Measurements from ENCODE around the gene TTYH3. TPM values are rescaled to one million over a fixed set of nuclear protein-coding genes. Genes with fewer than 3 reads are reported as not detected.

The TTYH3 gene
- total RNA-seq, 1 donor from 2014 or later, result 48.0 TPM

DNA sequence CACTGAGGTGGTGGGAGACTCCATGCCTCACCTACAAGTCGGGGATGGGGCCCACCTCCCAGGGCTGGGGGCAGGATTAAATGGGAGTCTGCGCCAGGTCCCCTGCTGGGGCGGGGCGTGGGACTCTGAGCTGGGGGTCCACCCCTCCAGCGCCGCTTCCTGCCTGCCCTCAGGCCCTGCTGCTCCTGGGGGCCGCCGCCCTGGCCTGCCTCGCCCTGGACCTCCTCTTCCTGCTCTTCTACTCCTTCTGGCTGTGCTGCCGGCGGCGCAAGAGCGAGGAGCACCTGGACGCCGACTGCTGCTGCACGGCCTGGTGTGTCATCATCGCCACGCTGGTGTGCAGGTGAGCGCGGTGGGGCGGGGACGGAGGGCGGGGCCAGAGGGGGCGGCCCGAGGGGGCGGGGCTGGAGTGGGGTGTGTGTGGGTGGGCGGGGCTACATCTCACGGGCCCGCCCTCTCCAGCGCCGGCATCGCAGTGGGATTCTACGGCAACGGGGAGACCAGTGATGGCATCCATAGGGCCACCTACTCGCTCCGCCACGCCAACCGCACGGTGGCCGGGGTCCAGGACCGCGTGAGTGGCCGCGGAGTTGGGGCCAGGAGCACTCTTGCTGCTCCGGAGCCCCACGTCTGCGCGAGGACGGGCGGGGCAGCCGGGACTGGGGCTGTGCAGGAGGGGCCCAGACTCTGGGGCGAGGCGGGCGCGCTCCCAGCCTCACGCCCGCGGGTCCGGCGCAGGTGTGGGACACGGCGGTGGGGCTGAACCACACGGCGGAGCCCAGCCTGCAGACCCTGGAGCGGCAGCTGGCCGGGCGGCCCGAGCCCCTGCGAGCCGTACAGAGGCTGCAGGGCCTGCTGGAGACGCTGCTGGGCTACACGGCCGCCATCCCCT is 15.1 kb downstream of the TTYH3 start:
- DNase-seq (ENCODE audit: low read depth in 2 of 2), result no peak

GRCh38 chr7:2647594-2648172 is 15.9 kb downstream of the TTYH3 start:
- no peak for DNase-seq (ENCODE audit: low read depth in 2 of 2)

GRCh38 chr7:2649139-2649838 is 17.5 kb downstream of the TTYH3 start:
- DNase-seq (ENCODE audit: low read depth in 2 of 2), result peak in 1 of 2 donors; percentile 30

GRCh38 chr7:2649991-2650390 is 18.2 kb downstream of the TTYH3 start:
- no peak for DNase-seq (ENCODE audit: low read depth in 2 of 2)

DNA sequence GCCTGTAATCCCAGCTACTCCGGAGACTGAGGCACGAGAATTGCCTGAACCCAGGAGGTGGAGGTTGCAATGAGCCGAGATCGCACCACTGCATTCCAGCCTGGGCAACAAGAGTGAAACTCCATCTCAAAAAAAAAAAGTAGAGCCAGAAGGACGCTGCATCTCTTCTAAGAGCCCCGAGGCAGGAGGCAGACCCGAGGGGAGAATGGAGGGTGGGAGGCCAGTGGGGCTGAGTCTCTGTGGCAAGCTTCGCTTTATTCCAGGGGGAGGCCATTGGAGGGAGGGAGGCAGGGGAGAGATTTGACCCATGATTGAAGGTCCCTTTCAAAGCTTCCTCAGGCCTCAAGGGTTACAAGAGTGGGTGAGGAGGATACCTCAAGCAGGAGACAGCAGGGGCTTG is 18.7 kb downstream of the TTYH3 start:
- DNase-seq (ENCODE audit: low read depth in 2 of 2), result no peak

DNA sequence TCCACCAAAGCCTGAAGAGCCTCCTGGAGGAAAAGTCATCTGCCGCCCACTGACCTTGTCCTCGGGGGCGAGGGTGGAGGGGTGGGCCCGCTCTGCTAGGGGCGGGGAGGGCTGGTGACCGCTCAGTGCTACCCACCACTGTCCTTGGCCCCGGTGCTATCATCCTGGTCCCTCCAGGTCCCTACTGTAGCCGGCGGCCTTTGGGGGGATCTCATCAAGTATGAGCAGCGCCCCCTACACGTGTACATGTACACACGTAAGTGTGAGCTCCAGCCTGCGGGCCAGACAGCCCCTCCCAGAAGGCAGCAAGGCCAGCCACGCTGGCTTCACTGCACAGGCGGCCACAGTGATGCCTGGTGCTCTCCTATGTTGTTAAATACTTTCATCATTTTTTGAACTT is 19.6 kb downstream of the TTYH3 start:
- peak; percentile 35 to 73 for DNase-seq (ENCODE audit: low read depth in 2 of 2)

- DNase-seq (ENCODE audit: low read depth in 2 of 2), result no peak
Observed at GRCh38 chr7:2651847-2652735, 20.3 kb downstream of the TTYH3 start.

DNA sequence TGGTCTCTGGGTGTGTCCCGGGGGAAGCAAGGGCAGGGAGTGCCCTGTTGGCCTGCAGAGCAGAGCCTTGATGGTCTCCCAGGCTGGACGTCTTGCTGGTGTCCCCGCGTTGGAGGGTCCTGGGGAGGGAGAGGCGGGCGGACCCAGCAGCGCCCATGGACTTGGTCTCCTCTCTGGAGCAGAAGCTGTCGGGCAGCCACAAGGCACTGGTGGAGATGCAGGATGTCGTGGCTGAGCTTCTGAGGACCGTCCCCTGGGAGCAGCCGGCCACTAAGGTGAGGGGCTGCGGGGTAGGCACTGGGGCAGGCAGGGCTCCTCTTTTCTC is 20.9 kb downstream of the TTYH3 start:
- no peak for DNase-seq (ENCODE audit: low read depth in 2 of 2)

- DNase-seq (ENCODE audit: low read depth in 2 of 2), result no peak
Observed at GRCh38 chr7:2654059-2654458, 22.3 kb downstream of the TTYH3 start.

DNA sequence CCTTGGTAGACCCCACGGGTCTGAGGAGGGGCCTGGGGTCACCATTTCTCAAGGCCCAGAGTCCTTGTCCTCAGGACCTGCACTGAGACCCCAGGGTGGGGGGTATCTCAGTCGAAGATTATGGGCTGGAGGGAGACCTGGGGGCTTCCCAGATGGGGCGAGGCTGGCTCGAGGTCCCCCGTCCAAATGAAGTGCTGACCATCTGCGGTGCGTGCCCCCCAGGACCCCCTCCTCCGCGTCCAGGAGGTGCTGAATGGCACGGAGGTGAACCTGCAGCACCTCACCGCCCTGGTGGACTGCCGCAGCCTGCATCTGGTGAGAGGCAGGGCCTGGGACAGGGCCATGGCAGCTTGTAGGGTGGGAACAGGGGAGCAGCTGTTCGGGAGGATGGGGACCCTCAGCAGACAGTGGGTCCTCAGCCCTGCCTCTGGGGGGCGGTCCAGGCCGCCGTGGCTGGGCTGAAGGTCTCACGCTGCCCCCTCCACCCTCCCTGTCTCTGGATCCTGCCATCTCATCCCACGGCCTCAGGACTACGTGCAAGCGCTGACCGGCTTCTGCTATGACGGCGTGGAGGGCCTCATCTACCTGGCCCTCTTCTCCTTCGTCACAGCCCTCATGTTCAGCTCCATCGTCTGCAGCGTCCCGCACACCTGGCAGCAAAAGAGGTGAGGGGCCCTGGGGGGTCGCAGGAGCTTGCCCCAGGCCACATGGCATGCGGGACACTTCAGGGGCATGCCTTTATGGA is 24.3 kb downstream of the TTYH3 start:
- DNase-seq (ENCODE audit: low read depth in 2 of 2), result no peak

DNA sequence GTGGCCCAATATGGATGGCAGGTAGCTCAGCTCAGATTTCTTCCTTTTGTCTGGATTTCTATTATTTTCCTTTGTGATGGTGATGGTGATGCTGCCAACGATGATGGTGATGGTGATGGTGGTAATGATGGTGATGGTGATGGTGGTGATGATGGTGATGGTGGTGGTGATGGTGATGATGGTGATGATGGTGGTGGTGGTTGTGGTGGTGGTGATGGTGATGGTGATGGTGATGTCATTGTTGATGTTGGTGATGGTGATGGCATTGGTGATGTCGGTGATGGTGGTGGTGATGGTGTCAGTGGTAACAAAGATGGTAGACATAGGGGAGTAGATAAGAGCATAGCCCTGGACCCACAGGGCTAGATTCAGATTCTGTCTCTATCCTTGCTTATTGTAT is 25.4 kb downstream of the TTYH3 start:
- no peak for DNase-seq (ENCODE audit: low read depth in 2 of 2)

DNA sequence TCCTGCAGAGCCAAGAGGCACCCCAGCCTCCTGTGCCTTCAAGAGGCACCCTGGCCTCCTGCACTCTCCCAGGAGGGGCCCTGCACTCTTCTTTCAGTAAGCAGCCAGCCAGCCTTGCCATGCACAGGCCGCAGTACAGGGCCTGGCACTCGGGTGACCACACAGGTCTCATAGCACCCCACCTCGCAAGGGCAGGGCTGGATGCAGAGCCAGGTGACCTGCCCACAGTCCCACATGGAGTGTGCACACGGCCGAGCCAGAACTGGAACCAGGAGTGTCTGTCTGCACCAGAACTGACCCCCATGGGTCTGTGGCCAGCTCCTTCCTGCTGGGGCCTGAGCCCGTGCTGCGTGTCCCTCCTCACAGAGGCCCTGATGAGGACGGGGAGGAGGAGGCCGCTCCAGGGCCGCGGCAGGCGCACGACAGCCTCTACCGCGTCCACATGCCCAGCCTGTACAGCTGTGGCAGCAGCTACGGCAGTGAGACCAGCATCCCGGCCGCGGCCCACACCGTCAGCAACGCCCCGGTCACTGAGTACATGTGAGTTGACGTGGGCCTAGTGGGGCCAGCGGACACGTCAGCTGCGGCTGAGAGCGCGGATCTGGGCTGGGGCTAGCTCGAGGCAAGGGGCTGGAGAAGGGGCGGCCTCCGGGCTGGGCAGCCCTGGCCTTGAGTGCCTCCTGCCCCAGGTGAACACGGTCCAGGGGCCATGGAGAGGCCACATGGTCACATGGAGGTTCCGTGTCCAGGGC is 26.3 kb downstream of the TTYH3 start:
- no peak for DNase-seq (ENCODE audit: low read depth in 2 of 2)

DNA sequence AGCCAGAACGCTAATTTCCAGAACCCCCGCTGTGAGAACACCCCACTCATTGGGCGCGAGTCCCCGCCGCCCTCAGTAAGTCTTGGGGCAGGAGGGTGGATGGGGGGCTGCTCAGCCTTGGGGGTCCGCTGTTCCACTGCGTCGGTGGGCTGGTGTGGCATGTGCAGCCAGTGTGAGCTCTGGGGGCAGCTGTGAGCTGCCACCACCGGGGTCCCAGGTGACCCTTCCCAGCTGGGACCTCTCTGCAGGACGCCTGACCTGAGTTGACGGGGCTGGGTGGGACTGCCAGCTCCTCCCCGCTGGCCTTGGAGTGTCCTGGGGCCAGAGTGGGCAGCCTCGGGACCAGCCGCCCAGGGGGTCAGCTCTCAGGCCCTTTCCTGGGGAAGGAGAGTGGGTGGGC is 27.2 kb downstream of the TTYH3 start:
- no peak for DNase-seq (ENCODE audit: low read depth in 2 of 2)

DNA sequence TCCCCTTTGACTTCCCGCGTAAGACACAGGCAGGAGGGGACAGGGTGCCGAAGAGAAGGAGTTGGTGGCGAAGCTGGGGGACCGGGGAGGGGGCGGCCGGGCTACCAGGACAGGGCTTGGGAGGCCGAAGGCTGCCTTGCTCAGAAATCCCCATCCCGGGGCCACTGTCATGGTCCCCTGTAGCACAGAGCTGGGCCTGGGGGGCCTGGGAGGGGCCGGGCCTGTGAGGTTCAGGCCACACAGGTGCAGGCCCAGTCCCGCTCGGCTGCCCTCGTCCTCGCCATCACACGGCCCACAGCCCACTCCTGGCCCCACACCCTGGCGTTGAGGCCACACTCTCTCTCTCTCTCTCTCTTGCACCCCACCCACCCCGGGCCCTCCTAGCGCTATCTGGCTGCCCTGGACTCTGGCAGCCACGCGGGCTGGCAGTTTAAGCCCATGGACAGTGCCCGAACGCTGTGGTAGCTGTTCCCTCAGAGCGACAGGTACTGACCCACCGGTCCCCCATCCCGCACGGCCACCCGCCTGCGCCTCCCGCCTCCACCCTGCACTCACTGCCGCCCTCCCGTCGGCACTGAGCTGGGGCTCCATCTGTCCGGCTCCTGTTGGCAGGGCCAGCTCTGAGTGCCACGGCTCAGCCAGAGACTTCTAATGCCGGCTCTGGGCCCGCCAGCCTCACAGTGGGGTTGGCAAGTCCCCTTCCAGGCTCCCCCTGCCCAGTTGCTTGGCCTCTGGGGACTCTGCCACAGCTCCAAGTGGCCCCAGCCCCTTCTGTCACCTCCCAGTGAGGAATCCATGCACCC is 28.0 kb downstream of the TTYH3 start:
- DNase-seq (ENCODE audit: low read depth in 2 of 2), result no peak

GRCh38 chr7:2660359-2661095 is 28.7 kb downstream of the TTYH3 start:
- no peak for DNase-seq (ENCODE audit: low read depth in 2 of 2)

GRCh38 chr7:2661096-2661449 is 29.3 kb downstream of the TTYH3 start:
- DNase-seq (ENCODE audit: low read depth in 2 of 2), result no peak

- no peak for DNase-seq (ENCODE audit: low read depth in 2 of 2)
Observed at GRCh38 chr7:2661602-2662272, 30.0 kb downstream of the TTYH3 start.
